SK-N-DZ (cell line): Measurements from ENCODE around the gene BTNL3.

ENCODE experiments used
- DNase-seq: peaks from one replicate; pipeline ENCODE4 v3.0.0-alpha.2; 2015; ENCODE audit warnings: low spot score

BTNL3 gene

GRCh38 chr5:181020688-181021087 is 32.0 kb downstream of the BTNL3 start:
- DNase-seq, result no peak

DNA sequence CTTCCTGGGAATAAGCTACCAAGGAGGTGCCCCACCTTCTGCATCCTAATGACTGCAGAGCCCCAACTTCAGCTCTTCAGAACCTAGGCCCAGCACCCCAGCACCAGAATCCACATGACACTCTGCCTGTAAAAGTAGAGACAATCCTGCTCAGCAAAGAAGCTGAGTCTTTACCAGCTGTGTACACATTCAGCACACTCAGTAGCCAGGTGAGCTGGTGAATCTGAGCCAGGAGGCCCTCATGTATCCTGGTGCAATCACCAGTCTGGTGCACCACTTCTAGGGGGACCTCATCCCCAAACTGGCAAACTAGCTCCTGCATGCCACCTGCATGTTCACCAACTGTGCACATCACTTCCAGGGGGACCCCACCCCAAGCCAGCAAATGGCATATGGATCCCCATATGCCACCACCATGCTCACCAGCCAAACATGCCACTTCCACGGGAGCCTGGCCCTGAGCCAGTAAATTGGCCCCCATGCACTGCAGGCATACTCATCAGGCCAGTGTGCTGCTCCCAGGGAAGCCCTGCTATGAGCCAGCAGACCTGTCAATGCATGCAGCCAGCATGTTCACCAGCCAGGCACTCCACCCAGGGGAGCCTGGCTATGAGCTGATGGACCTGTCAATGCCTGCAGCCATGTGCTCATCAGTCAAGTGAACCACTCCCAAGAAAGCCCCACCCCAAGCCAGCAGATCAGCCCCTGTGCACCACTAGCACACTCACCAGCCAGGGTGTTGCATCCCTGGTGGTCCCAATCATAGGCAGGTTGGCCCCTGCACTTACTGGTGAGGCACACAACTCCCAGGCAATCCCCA is 35.8 kb downstream of the BTNL3 start:
- no peak for DNase-seq

DNA sequence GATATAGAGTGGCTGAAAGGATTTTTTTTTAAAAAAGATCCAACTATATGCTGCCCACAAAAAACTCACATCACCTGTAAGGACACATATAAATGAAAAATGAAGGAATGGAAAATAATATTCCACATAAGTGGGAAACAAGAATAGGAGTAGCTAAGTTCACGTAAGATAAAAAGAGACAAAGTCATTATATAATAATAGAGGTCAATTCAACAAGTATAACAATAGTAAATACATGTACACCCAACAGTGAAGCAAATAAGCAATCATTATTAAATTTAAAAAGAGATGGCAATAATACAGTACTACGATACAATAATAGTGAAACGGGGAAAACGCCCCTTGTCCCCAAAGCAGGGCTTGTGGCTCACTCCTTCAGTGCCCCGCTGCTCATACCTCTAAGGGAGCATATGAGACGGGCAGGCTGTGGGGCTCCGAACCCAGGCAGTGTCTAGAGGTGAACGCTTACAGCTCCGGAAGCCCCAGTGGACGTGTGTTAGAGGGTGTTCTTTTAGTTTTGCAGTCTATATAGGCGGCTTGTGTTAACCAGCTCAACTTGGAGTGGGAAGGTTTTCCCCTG is 38.9 kb downstream of the BTNL3 start:
- DNase-seq, result no peak

GRCh38 chr5:181028032-181028819 is 39.6 kb downstream of the BTNL3 start:
- no peak for DNase-seq

GRCh38 chr5:181031716-181032115 is 43.1 kb downstream of the BTNL3 start:
- no peak for DNase-seq

DNA sequence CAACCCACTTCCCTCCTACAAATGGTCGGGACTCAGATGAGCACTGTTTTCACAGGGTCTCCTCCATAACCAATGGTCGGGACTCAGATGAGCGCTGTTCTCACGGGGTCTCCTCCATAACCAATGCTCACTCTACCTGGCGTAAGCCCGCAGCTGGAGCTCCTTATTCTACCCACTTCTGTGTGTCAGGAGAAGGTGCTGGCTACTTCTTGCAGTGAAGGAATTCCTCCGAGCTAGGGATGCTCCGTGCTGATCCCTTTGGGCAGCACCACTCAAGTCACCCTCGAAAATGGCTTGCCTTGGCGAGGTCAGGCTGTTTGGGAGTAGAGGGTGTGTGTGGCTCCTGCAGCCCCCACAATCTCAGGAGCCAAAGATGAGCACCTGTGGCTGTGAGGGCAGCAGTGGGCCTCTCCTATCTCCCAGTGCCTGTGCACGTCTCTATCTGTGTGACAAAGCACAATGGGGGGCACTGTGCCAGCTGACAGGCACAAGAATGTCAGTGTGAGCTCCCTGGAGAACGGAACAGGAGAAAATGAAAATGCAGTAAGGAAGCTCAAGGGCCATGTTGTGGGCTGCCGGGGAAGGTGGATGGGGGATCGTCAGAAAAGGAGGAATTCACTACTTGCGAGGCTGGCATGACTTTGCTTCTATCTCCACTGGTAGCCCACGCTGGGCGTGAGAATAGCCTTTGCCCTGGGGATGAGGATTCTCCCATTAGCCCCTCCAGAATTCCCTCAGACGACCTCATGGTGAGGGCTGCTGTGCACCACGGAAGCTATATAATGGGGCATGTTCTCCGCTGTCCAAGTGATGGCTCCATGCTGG is 47.6 kb downstream of the BTNL3 start:
- DNase-seq, result no peak

DNA sequence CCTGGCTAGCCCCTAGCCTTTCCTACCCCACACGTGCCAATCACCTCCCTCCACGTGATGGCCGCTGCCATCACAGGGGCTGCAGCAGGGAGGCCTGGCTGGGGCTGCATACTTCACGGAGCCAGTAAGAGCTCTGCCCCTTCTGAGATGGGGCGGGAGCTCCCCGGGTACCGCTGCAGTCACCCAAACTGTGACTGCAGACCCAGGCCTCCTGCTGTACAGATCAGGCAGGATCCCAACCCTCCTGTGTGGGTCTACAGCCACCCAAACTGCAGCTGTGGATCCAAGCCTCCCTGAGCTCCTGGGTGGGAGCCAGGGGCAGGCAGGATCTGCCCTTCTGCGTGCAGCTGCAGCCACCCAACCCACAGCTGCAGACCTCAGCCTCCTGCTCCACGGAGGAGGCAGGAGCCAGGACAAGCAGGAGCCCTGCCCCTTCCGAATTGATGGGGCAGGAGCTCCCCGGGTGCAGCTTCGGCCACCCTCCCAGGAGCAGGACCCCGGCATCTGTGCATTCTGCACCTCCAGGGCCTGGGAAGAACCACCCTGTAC is 48.2 kb downstream of the BTNL3 start:
- no peak for DNase-seq

GRCh38 chr5:181037365-181037861 is 48.8 kb downstream of the BTNL3 start:
- no peak for DNase-seq

DNA sequence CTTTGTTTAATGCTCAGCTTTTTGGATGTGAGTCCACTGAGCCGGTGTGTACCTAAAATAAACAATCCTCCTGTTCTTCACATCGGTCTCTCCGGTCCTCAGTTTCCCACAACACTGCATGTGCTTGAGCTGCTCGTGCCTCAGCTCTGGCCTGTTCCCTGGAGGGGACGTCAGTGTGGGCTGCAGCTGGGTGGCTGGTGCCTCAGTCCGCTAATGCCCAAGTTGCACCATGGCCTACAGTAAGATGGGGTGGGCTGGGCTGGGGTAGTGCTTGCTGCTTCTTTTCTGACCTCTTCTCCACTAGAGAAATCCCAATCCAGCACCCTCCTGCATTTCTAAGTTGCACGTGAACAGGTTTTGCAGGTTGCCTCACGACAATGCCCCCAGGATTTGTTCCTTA is 50.8 kb downstream of the BTNL3 start:
- no peak for DNase-seq

DNA sequence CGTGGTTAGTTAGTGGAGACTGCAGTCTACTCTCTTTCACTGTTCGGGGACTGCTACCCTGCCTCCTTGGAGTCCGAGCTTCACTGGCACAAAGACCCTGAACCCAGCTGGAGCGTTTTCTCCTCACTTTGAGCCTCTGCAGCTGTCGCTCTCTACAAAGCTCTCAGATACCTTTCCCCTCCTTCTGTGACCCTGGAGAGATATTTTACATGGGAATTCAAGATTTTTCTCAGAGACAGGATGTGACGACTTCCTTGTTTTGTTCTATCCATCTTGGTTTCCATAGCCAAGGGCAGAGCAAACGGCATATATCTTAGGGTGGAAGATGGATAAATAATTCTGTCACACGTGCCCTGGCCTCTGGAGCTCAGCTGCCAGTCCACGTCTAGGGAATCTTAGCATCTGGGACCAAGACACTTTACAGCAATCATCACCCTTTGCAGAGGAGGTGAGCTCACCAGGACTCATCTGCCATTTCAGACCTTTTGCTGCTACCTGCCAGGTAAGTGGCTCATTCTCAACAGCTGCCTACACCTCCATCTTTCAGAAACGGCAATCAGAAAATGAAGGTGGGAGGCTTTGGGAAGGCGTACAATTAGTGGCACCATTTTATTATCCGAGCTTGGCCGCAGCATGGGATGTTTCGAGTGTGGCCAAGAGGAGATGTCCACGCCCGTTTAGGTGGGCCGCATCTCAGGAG is 51.4 kb downstream of the BTNL3 start, which contains the start of gene BTNL9:
BTNL9 (plus strand) TSS at position 336 of the 700 bp plus-strand sequence. CDS start 5,224 bp downstream, outside the sequence.
- DNase-seq, result no peak

- DNase-seq, result no peak
Observed at GRCh38 chr5:181040631-181040945, 51.9 kb downstream of the BTNL3 start.

- no peak for DNase-seq
Observed at GRCh38 chr5:181041043-181041442, 52.4 kb downstream of the BTNL3 start.

DNA sequence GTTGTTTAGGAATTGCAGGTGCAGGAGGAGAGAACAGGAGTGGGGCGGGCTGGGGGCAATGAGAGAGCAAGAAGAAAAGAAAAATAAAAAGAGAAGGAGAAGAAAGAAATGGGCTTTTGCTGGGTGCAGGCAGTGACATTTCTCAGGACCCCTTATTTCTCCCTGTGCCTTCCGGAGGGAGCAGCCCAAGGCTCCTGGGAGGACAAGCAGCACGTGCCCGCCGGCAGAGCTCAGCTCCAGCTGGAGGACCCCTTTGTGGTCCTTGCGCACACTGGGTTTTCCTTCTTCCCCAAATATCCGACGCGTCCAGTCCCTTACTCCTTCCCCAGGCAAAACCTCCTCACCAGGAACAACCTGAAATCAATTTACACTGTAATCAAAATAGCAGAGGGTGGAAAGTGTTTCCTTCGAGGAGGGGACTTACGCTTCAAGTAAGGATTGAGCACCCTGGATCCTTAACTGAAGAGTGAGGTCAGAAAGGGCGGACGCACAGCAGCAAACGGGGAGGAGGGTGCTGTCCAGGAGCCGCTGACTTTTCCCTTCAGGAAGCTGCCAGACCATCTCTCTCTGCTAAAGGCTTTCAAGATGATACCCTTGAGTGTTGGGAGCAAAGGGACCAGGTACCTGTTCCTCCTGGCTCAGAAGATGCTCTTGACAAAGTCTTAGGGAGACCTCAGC is 53.5 kb downstream of the BTNL3 start:
- DNase-seq, result no peak

- DNase-seq, result no peak
Observed at GRCh38 chr5:181042722-181043121, 54.1 kb downstream of the BTNL3 start.

DNA sequence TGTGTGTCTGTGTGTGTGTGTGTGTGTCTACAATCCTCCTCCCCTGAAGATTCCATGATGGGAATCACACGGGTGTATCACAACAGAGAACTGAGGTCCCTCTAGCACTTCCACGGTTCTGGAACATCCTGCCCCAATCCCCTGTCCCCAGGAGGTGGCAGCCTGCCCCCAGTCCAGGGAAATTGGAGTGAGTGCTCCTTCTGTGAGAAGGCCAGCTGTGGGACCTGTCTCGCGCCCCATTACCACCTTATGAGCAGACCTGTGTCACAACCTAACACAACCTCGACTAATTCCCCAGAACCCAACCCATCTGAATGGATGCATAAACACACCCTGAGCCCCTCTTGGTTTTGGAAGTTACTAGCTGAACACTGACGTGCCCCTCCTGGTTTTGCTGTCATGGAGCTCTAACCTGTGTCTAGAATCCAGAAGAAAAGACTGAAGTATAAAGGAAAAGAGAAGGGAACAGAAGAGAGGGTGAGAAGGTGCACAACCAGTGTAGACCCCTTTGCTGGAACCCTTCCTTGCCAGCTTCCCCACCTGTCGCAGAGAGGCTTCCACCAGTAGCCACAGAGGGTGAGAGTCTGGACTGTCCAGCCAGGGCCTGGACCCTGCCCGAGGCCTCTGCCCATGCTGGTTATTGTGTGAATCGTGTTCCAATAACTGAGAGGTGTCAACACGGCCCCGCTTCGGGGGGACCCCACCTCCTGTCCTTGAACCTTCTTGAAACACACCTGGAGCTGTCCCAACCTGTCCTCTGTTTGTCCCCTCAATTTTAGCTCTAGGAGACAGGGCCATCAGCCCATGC is 54.8 kb downstream of the BTNL3 start:
- DNase-seq, result no peak

DNA sequence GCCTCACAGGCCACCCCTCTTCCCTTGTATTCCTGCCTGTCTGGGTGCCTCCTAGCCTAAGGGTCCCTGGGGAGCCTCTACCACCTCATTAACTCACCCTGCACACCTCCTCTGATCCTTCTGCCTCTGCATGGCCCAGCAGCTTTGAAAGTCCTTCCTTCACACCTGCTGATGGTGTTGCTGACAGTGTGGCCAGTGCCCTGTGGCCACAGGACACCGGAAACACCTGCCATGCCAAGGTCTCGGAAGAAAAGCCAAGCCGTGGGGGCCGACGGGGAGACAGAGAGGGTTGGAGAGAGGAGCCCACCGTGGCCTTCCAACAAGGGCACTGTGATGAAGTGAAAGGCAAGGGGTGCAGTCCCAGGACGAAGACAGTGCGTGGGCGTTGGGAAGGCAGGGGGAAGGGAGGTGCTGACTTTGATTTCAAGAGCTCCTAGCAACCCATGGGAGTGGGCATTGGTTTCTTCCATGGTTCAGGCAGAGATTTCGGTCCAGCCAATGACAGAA is 55.5 kb downstream of the BTNL3 start:
- DNase-seq, result no peak

GRCh38 chr5:181044662-181045305 is 56.1 kb downstream of the BTNL3 start:
- no peak for DNase-seq

DNA sequence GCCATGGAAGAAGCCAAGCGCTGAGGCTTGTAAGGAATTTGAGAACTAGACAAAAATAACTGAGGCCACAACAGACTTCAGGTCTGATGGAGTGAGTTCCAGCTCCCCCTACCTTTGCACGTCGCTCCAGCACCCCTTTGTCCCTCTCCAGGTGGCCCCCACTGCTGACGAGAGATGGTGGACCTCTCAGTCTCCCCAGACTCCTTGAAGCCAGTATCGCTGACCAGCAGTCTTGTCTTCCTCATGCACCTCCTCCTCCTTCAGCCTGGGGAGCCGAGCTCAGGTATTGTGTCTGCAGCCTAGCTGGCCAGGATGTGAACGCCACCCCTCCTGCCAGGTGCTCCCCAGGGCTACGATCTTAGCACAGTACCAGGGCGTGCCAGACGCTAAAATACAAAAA is 56.7 kb downstream of the BTNL3 start:
- no peak for DNase-seq
